GM18508 (cell line): ENCODE measurements around the gene INTS6.

Experiments used
- ATAC-seq: cut with Tn5 transposase; IDR thresholded peaks from one replicate; pipeline ENCODE4 v1.9.1; 2021; ENCODE audit warnings: moderate number of reproducible peaks; ENCODE audit not compliant: insufficient read depth, unreplicated experiment

INTS6 gene

GRCh38 chr13:51457086-51457815, 4.4 kb upstream of the INTS6 start:
- no peak for ATAC-seq

DNA sequence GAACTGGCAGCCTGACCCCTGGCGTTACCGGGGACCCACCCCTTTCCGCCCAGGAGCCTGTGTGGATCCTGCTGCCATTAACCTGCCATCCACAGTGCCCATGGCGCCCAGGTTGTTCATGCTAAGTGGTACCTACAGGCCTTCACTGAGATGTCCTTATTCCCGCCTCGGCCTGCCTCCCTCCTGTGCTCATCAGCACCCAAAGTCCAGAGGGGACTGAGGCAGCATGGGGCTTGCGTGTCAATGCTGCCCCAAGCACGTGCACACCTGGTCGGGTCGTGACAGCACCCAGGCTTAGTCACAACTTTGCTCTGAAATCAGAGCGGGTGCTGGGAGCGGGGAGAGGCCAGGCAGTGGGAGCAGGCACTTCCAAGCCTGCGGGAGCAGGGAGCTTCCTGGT, 3.7 kb upstream of the INTS6 start:
- ATAC-seq = no peak

DNA sequence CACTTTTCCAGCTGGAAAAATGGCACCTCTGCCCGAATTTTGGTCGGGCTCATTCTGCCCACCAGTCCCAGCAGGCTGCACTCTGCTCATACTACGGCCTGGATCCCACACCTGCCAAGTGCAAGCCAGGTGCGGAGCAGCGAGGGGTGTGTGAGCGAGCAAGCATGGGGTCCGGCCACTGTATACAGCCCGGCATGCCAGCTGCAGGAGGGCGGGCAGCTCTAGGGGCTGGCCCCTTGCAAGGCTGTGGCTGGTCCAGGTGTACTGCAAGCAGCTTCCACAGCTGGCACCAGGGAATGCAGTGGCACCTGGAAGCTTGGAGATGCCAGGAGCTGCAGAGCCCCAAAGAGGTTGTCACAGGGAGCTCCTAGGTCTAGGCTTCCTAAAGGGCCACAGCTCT, 2.7 kb upstream of the INTS6 start:
- ATAC-seq = no peak

DNA sequence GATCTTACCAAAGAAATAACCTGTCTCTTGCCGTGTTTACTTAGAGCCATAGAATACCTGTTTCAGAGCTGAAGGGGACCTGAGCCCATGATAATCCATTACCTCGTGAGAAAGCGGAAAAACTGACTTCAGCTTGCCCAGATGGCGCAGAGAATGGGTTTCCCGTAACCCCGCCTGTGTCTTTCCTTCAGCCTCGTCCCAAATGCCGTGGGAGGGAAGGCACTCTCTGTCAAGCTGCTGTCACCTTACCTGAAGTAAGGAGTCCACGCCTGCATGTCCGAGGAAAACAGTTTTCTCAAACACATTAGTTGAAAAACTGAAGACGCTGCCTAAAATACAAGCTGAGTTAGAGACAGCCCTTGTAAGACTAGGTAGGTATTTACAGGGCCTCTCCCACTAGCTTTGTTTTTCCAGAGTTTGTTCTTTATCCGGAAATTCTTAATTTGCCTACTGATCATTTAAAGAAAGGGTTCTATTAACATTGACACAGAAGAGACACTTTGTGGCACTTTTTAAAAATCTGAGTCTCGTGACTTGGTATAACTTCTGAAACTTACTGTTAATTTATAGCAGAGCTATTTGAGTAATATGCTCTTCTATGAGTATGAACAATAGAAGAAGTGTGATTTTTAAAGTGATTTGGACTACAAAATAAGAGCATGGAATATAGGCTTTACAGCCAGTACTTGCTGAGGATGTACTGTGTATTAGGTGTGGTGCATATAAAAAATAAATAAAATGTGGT, 1.3 kb upstream of the INTS6 start:
- ATAC-seq = no peak

- peak; percentile 33 for ATAC-seq
Measured at GRCh38 chr13:51453207-51453958, 547 bp upstream of the INTS6 start.

- ATAC-seq = no peak
Measured at GRCh38 chr13:51451467-51452360, 1.1 kb downstream of the INTS6 start.

DNA sequence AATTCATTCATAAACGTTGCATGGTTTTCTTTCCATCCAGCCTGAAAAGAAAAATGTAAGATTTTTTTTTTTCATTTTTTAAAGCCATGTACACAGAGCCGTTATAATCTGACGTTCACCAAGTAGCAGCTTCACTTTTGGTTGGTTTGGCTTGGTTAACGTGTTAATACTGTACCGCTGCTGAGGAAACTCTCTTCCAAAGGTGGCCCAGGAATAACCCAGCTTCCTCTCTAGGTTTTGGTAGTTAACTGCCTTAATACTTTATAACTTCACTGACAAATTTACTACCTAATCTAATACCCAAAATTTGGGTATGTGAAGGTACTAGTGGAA, 1.7 kb downstream of the INTS6 start:
- no peak for ATAC-seq

- ATAC-seq = no peak
Measured at GRCh38 chr13:51449018-51449417, 3.8 kb downstream of the INTS6 start.

- no peak for ATAC-seq
Measured at GRCh38 chr13:51444922-51445321, 7.9 kb downstream of the INTS6 start.

GRCh38 chr13:51440381-51440780, 12.5 kb downstream of the INTS6 start:
- no peak for ATAC-seq

GRCh38 chr13:51437550-51438127, 15.2 kb downstream of the INTS6 start:
- no peak for ATAC-seq

- no peak for ATAC-seq
Measured at GRCh38 chr13:51435002-51435578, 17.7 kb downstream of the INTS6 start.

GRCh38 chr13:51432576-51432975, 20.3 kb downstream of the INTS6 start:
- ATAC-seq = no peak

DNA sequence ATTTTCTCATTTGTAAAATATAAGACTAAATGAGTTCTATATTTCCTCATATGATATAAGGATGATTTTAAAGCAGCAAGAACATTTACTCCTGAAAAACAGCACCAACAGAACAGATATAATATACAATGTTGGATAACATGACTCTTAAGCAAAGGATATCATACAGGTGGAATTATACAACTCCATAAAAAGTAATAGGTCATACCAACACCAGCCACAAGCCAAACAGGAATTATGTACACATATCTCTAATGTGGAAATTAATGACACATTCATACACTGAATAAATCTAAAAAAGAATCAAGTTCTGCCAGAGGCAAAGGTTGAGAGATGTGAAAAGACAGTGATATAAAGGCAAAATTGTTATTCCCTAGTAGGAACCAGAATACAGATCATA, 25.9 kb downstream of the INTS6 start:
- ATAC-seq = no peak

GRCh38 chr13:51425410-51426042, 27.3 kb downstream of the INTS6 start:
- ATAC-seq = no peak

GRCh38 chr13:51423766-51424165, 29.1 kb downstream of the INTS6 start:
- ATAC-seq = no peak

DNA sequence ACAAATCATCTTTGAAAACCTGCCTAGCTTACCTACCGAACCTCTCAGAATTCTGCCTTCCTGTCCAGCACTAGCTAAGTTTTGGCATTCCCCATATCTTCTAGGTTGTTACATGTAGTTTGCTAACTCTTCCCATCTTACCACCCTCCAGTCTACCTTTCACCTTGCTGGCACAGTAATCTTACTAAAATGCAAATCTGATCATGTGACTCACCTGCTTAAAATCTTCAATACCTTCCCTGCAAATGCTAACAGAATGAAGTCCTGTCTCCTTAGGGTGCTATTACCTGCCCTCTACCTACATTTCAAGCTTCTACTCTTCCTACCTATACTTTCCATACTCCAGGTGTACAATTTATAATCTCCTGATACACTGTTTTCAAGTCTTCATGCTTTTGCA, 30.4 kb downstream of the INTS6 start:
- ATAC-seq = no peak

GRCh38 chr13:51420681-51421490, 31.9 kb downstream of the INTS6 start:
- ATAC-seq = no peak
